Fibroblast of skin of scalp (primary cell): Measurements from ENCODE around the gene GNAZ. TPM values are rescaled to one million over a fixed set of nuclear protein-coding genes. Genes with fewer than 3 reads are reported as not detected.
"Not testable (repeated sequence)": the region's sequence is repeated elsewhere in the genome, so short reads cannot be mapped to it uniquely, and the experiment has no call there.

Experiments
- DNase-seq: peaks from one replicate; pipeline ENCODE4 v3.0.0-alpha.2; 2013
- polyA plus RNA-seq, 2 experiments: library from polyadenylated mRNA; unstranded; fragments of 120-200 nt; gene quantifications; one replicate each; pipeline ENCODE4 v1.2.1, GENCODE V29; 2013; ENCODE audit not compliant: insufficient read length in 2 of 2

Gene GNAZ
- 11.5 TPM for polyA plus RNA-seq (2013, experiment 1 of 2; ENCODE audit: insufficient read length)
- 11.6 TPM for polyA plus RNA-seq (2013, experiment 2 of 2; ENCODE audit: insufficient read length)

- DNase-seq, result peak; percentile 21
Measured at GRCh38 chr22:23070418-23071229, at the start of gene GNAZ. TSS of gene GNAZ (plus strand) at chr22:23070519. CDS start at chr22:23095696, 25,177 bp downstream.

- DNase-seq, result no peak
Measured at GRCh38 chr22:23020659-23021293, 49.5 kb upstream of the GNAZ start.

DNA sequence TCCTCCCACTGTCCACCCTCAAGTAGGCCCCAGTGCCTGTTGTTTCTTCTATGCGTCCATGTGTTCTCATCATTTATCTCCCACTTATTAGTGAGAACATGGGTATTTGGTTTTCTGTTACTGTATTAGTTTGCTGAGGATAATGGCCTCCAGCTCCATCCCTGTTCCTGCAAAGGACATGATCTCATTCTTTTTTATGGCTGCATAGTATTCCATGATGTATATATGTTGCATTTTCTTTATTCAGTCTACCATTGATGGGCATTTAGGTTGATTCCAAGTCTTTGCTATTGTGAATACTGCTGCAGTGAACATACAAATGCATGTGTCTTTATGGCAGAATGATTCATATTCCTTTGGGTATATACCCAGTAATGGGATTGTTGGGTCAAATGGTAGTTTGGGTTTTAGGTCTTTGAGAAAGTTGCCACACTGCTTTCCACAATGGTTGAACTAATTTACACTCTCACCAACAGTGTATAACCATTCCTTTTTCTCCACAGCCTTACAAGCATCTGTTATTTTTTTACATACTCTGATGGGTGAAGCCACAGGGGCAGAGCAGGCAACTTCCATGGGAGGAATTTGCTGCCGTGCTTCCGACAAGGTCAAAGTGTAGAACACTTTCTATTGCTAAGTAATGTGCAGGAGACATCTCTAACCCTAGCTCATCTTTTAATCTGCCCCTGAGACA is 48.5 kb upstream of the GNAZ start:
- not testable (repeated sequence) for DNase-seq

- no peak for DNase-seq
Measured at GRCh38 chr22:23023294-23023693, 47.0 kb upstream of the GNAZ start.

- no peak for DNase-seq
Measured at GRCh38 chr22:23026777-23027176, 43.5 kb upstream of the GNAZ start.

GRCh38 chr22:23027849-23028248 is 42.5 kb upstream of the GNAZ start:
- not testable (repeated sequence) for DNase-seq

GRCh38 chr22:23029521-23030228 is 40.6 kb upstream of the GNAZ start:
- no peak for DNase-seq

DNA sequence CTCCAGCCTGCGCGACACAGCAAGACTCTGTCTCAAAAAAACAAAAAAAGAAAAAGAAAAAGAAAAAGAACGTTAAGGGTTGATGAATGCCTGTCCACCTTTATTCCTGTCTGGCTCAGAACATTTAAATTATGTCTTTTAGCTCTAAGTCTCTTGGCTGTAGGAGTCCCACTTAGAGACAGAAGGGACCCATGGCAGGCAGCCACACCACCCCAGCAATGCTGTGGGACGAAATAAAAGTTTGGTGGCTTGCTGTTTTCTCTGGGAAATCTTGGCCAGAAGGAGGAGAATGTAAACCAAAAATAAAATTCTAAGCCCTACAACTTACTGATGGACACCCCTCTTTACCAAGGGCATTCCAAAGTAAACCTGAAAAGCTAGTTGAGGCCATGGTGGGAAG is 38.9 kb upstream of the GNAZ start:
- no peak for DNase-seq

DNA sequence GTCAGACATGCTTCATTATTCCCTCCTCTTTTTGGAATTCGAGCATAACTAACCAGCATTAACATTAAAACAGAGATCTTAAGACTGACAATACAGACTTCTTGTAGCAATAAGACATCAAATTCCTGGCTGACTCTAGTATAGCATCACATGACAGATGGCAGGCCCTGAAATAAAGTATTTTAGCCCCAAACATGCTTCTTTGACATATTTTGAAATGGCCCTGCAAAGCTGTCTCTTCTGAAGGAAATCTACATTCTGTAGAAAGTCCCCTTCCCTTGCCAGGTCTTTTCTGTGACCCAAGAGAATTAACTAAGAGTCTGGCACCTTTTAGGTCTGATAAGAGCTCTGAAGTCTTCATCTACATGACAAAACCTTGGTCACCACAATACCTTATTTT is 38.5 kb upstream of the GNAZ start:
- no peak for DNase-seq

DNA sequence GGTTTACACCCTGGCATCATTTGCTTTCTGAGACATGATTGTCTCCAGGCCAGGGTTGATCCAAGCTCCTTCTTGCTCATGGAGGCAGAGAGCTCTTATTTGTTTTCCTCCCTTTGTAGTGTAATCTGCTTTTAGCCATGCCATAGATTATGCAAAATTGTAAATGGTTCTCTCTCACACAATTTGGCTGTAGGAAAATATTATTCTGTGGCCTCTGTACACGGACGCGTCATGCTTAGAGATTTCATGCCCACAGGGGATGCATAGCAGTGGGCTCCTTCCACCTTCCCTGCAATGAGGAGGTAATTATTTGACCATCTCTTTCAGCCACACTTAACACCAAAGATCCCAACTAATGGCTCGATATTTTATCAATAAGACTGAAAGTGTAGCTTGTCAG is 37.7 kb upstream of the GNAZ start:
- DNase-seq, result no peak

DNA sequence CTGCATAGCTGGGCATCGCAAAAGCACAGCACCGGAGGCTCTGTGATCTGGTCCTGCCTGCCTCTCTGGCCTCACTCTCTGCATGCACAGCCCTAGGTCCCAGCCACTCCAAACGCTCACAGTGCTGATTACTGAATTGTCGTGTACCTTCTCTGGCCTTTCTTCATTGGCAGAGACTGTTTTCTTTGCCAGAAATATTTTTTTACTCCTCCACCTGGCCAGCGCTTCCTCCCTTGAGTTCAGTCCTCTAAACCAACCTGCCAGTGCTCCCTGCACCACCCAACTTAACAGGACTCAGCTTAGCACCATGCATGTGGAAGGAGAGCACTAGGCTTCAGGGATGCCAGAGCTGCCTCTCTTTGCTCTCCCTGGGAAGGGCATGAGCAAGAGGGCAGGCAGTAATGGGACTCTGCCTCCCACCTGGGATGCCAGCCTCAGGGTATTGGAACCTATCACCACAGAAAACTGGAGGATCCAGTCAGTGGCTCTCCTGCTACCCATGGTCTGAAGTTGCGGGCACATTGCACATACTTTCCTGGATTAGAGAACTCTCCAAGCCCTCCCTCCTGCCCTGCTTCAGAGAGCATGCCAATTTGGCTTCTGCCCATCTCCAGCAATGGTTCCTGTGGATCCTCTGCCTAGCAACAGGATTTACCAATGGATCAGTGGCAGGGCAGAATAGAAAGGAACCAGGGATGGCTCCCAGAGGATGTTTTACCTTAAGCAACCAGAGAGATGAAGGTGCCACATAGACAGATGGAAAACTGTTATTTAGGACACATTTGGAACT is 37.0 kb upstream of the GNAZ start:
- DNase-seq, result no peak

DNA sequence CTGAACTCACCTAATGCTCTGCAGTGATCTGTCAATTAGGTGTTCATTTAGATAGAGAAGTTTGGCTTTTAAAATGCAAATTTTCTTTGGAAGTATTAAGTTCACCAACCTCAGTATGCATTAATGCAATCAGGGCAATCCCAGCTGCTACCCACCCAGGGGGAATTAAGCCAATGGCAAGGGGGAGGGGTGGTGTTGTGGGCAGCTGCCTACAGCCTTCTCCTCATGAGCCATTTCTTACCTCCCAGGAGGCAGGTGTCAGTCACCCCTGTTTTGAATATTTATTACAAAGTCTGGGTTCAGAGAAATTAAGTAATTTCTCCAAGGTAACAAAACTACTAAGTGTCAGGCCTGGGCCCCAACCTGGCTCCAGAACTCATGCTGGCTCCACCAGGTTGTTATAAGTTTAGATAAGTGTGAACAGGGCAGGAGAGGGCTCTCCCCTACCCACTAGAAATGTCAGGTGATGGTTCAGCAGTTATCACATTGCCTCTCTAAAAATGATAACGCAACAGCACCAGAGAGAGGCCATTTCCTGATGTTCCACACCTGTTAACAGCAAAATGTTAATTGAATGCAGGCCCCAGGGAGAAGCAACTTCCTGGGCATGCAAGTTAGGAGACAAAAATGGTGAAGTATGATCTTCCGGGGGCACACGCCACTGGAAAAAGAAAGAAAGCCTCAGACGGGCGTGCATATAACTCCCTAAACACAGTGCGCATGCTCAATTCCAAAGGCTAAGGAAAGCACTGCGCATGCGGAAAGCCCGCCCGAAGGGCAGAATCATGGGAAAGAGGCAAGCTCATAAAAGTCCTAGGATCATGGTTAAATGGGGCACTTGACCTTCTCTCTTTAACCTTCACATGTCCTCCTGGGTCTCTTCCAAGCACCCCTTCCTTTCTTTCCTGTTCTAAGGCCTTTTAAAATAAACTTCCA is 35.4 kb upstream of the GNAZ start:
- no peak for DNase-seq

DNA sequence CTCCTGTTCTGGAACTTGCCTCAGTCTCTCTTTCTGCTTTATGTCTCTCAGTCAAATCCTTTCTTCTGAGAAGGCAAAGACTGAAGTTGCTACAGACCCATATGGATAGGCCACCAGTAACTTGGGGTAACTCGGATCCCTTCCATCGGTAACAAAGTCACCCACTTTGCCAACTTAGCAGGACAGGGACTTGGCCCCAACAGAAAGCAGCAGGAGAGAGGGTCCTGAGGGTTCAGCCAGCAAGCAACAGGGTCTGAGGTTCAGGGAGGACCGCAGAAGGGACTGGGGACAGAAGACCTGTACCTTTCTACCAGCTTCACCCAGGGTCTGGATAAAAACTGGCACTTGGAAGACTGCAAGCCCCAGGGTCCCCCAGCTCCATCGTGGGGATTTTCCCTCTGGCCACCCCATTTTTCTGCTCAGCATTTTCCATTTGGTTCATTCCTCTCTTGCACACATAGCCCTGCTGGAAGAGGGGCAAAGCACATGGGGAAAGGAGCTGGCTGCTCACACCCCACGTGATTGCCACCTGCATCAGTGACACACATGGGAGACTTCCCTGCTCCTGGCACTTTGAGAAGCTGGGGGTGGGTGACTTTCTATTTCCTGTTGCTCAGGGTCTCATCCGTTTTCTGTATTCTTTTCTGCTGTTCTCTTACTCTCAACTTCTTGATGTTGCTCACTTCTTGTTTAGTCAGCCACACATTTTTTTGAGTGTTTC is 34.6 kb upstream of the GNAZ start:
- DNase-seq, result no peak

DNA sequence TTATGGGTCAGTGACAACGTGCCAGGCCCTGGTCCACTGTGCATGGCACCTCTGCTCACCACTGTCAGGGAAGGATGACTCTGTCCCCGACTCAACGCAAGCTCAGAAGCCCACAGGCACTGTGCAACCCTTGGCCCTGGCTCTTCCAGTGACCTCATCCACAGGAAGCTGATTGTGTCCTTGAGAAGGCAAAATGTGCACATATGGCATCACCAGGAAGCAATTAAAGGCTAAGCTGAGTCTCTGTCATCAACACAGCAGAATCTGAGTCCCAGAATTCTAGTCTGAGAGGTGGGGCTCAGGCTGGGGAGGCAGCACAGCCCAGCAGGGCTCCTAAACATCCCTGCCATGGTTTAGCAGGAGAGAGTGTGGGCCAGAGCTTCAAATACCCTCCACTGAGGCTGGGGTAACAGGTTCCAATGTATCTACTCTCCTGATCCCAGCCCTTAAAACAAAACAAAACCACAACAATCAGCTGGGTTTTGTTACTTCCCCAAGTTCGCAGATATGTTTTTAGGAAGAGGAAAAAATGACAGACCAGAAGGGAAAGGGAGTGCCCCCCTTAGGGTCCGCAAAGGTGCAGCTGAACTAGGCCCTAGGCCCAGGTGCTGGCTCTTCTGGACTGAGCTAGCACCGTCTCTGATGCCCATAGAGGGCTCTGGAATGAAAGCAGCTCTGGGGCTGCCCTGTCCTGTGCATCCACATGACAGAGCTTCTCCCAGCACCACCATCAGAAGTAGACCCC is 33.5 kb upstream of the GNAZ start:
- DNase-seq, result peak; percentile 29

- DNase-seq, result no peak
Measured at GRCh38 chr22:23037429-23038333, 32.6 kb upstream of the GNAZ start.

GRCh38 chr22:23038334-23038642 is 32.0 kb upstream of the GNAZ start:
- DNase-seq, result no peak

GRCh38 chr22:23038902-23039301 is 31.4 kb upstream of the GNAZ start:
- DNase-seq, result no peak

DNA sequence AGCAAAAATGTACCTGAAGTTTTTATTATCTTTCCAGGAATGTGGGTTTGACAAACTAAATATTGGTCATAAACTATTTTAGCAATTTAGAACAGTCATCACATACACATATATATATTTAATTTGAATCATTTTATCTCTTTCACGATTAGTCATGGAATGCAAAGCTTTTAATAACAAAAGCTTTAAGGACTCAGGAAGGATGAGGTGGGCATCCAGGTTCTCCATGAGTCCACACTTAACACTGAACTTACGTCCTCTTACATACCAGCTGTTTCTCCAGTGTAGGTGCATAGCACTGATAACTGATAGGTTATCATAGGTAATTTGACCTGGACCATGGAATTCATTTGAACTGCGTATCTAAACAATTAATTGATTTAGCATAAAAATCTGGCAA is 28.1 kb upstream of the GNAZ start:
- no peak for DNase-seq
